B cell (primary cell): ENCODE results near the gene CNTN3. TPM values are rescaled to one million over a fixed set of nuclear protein-coding genes. Genes with fewer than 3 reads are reported as not detected.

Source experiments
- ATAC-seq: fragments of 200-7000 bp; cut with Tn5 transposase; one replicate; pipeline ENCODE4 v1.10.0; 2021; ENCODE audit warnings: low read depth, mild to moderate bottlenecking, moderate number of reproducible peaks, moderate library complexity
- CTCF ChIA-PET: fragments of 350-600 bp; sonication (Branson Sonifier 250); formaldehyde crosslinking; loops from one replicate; lab custom pipeline; 2021; ENCODE audit warnings: antibody characterized with exemption, inconsistent platforms; lab: Charles Lee
- POLR2A ChIA-PET: fragments of 350-600 bp; sonication (Branson Sonifier 250); formaldehyde crosslinking; loops from one replicate; lab custom pipeline; 2021; ENCODE audit warnings: antibody characterized with exemption; lab: Charles Lee
- DNase-seq: peaks from one replicate; pipeline ENCODE4 v3.0.0; 2013
- H2AFZ ChIP-seq: 2 replicates; pipeline ENCODE4 v1.6.1; 2012; ENCODE audit warnings: mild to moderate bottlenecking, low read depth, low read length; ENCODE audit not compliant: insufficient read depth, poor library complexity, severe bottlenecking
- H3K27ac ChIP-seq, 2 donors: 1 replicate in 1 of 2; 2 replicates in 1 of 2; pipeline ENCODE4 v1.5.1; 2012 to 2013; ENCODE audit warnings: low read length in 2 of 2, mild to moderate bottlenecking in 2 of 2, moderate library complexity in 1 of 2
- H3K27me3 ChIP-seq, 4 experiments: fragments of 200-600 bp in 1 of 4; sonication (generic) in 1 of 4; replicated peaks in 1 of 4; 1 replicate in 2 of 4; 2 replicates in 2 of 4; pipeline versions ENCODE4 v1.6.1 to v1.7.0; 2013 to 2016; ENCODE audit warnings: low read length in 3 of 4, mild to moderate bottlenecking in 2 of 4, mixed read lengths in 1 of 4, moderate library complexity in 1 of 4; ENCODE audit not compliant: insufficient read depth in 4 of 4, control insufficient read depth in 3 of 4; ENCODE audit errors: control extremely low read depth in 1 of 4
- H3K36me3 ChIP-seq, 2 experiments: replicated peaks in 1 of 2; 1 replicate in 1 of 2; 2 replicates in 1 of 2; pipeline versions ENCODE4 v1.6.1 to v1.7.1; 2013; ENCODE audit warnings: low read length in 1 of 2; ENCODE audit not compliant: insufficient read depth in 2 of 2, control insufficient read depth in 1 of 2; ENCODE audit errors: control extremely low read depth in 1 of 2, extremely low read depth in 1 of 2
- H3K4me1 ChIP-seq, 2 donors: fragments of 200-600 bp in 1 of 2; sonication (generic) in 1 of 2; 1 replicate in 1 of 2; 2 replicates in 1 of 2; pipeline versions ENCODE4 v1.5.1 to v1.6.1; 2013 to 2017; ENCODE audit warnings: low read length in 2 of 2; ENCODE audit not compliant: control insufficient read depth in 2 of 2, insufficient read depth in 2 of 2
- H3K4me2 ChIP-seq: replicated peaks from 2 replicates; pipeline ENCODE3; 2012; ENCODE audit warnings: mild to moderate bottlenecking, low read depth, low read length; ENCODE audit not compliant: poor library complexity, severe bottlenecking
- H3K4me3 ChIP-seq, 5 experiments: fragments of 200-600 bp in 1 of 5; sonication (generic) in 1 of 5; 1 replicate in 3 of 5; 2 replicates in 2 of 5; pipeline versions ENCODE4 v1.5.1 to v1.7.0; 2011 to 2016; ENCODE audit warnings: low read length in 4 of 5, mild to moderate bottlenecking in 4 of 5, low read depth in 2 of 5, control low read depth in 1 of 5, moderate library complexity in 1 of 5; ENCODE audit not compliant: insufficient read depth in 1 of 5; ENCODE audit errors: control extremely low read depth in 1 of 5, extremely low read depth in 1 of 5
- H3K79me2 ChIP-seq: fragments of 200-600 bp; sonication (generic); one replicate; pipeline ENCODE4 v1.6.0; 2016; ENCODE audit warnings: low read length; ENCODE audit not compliant: control insufficient read depth, insufficient read depth
- H3K9ac ChIP-seq: fragments of 200-600 bp; sonication (generic); 2 replicates; pipeline ENCODE4 v1.6.1; 2017; ENCODE audit warnings: mild to moderate bottlenecking, low read length, moderate library complexity
- H3K9me3 ChIP-seq, 3 donors: one replicate each; pipeline versions ENCODE4 v1.6.1 to v1.7.1; 2013; ENCODE audit warnings: low read length in 2 of 3; ENCODE audit not compliant: control insufficient read depth in 2 of 3, insufficient read depth in 1 of 3; ENCODE audit errors: control extremely low read depth in 1 of 3
- H4K20me1 ChIP-seq: 2 replicates; pipeline ENCODE4 v1.6.0; 2012; ENCODE audit warnings: mild to moderate bottlenecking, low read length; ENCODE audit not compliant: insufficient read depth, control insufficient read depth, poor library complexity, severe bottlenecking
- H3K27ac Mint-ChIP-seq: one replicate; pipeline ENCODE4 v1.8.0; 2021; ENCODE audit warnings: mixed read lengths
- H3K27me3 Mint-ChIP-seq: one replicate; pipeline ENCODE4 v1.8.0; 2021; ENCODE audit warnings: mixed read lengths
- H3K4me1 Mint-ChIP-seq: one replicate; pipeline ENCODE4 v1.8.0; 2021; ENCODE audit warnings: mixed read lengths
- H3K4me3 Mint-ChIP-seq: one replicate; pipeline ENCODE4 v1.8.0; 2021; ENCODE audit warnings: mixed read lengths
- H3K9me3 Mint-ChIP-seq: one replicate; pipeline ENCODE4 v1.8.0; 2022; ENCODE audit warnings: mixed read lengths; ENCODE audit not compliant: insufficient read depth
- EZH2 ChIP-seq: IDR thresholded peaks from 2 replicates; pipeline ENCODE4 v1.6.1; 2012; ENCODE audit warnings: borderline replicate concordance, low read depth, mild to moderate bottlenecking, moderate library complexity, low read length; ENCODE audit not compliant: insufficient read depth, poor library complexity, severe bottlenecking
- WGBS: methylation state at CpG from one replicate; pipeline ENCODE4 v1.1.5; 2013; ENCODE audit warnings: missing lambda C conversion rate; ENCODE audit not compliant: insufficient coverage; 5-methylcytosine and 5-hydroxymethylcytosine counted together
- intact Hi-C: fragments of 100-400 bp; cut with micrococcal nuclease; formaldehyde crosslinking; loops from one replicate; pipeline ENCODE4 v1.10.0; 2022
- polyA minus RNA-seq: library from RNA; depleted of rRNA, polyadenylated mRNA; stranded (reverse); fragments of >200 nt; gene quantifications from 2 replicates; pipeline ENCODE4 v1.2.3, GENCODE V29; 2012
- polyA plus RNA-seq: library from polyadenylated mRNA; depleted of rRNA; stranded (reverse); fragments of >200 nt; gene quantifications from 2 replicates; pipeline ENCODE4 v1.2.3, GENCODE V29; 2012
- total RNA-seq, 2 donors: library from RNA; stranded (reverse); fragments of 120-200 nt in 1 of 2; gene quantifications; 1 replicate in 1 of 2; 2 replicates in 1 of 2; pipeline versions ENCODE4 v1.2.3 to v1.2.4, GENCODE V29; 2013 to 2022
- TF ChIP-seq, protein P1 (sequence below): fragments of 200-600 bp; IDR thresholded peaks from one replicate; pipeline ENCODE4 v1.8.0; 2022; ENCODE audit warnings: antibody characterized with exemption, mild to moderate bottlenecking

The CNTN3 gene
- total RNA-seq (not detected in 2 replicates), polyA plus RNA-seq (not detected in 2 replicates), polyA minus RNA-seq (not detected in 2 replicates)
- 0.07 TPM for total RNA-seq (2013)

DNA sequence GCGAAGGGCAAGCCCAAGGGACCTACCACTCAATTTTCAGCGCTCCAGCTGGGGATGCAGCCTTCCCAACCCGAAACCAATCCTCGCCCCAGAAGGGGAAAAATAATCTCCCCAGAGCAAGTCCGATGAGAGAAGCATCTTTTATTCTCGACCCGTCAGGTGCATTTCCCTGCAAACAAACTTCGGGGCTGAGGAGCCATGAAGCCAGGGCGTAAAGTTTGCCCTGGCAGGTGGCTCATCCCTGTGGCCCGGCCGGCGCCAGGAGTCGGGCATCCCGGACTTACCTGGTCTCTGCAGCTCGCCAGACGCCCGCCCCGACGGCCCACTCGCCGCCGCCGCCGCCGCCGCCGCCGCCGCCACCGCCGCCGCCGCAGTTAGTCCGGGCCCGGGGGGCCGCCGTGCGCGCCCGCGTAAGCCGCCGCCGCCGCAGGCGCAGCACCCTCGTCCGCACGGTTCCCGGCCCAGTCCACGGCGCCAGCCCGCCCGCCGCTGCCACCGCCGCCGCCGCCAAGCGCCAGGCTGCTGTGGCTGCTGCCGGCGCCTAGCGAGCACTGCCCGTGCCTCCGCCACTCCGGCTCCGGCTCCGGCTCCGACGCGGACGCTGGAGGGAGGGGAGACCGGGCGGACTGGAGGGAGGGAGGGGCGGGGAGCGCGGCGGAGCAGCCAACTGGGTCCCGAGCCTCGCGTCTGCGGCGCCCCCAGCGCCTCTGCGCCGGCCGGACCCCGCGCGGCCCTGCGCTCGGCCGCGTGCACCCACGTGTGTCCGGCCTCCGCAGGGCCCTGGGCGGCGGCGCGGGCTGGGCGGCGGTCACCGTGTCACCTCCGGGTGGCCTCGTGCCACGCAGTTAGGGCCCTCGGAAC lies at the start of gene CNTN3:
Gene CNTN3, minus strand, starts transcription at position 553 of the 861 bp plus-strand sequence. CDS start 93,547 bp downstream, outside the sequence.
- Histone ChIP-seq H3K27me3 (peaks cover 0 to 9% (median 4%) of the 10 kb centered on the region in 4 experiments), H3K4me3 (no peak within 1 kb of the TSS), H3K27ac (no peak within 1 kb of the TSS), H3K9me3 (no peaks in the 10 kb centered on the region), H3K4me2 (no peak within 1 kb of the TSS), H3K9ac (no peak within 1 kb of the TSS), H3K79me2 (no peaks in the 10 kb centered on the region), H3K4me1 (no peaks in the 10 kb centered on the region), H2AFZ (no peak within 1 kb of the TSS), H4K20me1 (no peaks in the 10 kb centered on the region), H3K36me3 (no peaks in the 10 kb centered on the region)
- ChIA-PET POLR2A (no interaction called here), CTCF (no interaction called here)
- TF ChIP-seq EZH2: no peak
- TF ChIP-seq, protein P1, sequence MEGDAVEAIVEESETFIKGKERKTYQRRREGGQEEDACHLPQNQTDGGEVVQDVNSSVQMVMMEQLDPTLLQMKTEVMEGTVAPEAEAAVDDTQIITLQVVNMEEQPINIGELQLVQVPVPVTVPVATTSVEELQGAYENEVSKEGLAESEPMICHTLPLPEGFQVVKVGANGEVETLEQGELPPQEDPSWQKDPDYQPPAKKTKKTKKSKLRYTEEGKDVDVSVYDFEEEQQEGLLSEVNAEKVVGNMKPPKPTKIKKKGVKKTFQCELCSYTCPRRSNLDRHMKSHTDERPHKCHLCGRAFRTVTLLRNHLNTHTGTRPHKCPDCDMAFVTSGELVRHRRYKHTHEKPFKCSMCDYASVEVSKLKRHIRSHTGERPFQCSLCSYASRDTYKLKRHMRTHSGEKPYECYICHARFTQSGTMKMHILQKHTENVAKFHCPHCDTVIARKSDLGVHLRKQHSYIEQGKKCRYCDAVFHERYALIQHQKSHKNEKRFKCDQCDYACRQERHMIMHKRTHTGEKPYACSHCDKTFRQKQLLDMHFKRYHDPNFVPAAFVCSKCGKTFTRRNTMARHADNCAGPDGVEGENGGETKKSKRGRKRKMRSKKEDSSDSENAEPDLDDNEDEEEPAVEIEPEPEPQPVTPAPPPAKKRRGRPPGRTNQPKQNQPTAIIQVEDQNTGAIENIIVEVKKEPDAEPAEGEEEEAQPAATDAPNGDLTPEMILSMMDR: no peak
- 14% methylated on average over 104 of the region's 108 CpGs for WGBS
- intact Hi-C loops: no loop called here
- DNase-seq (no peak), ATAC-seq (no peak)
- H3K4me3 Mint-ChIP-seq: no peak within 1 kb of the TSS
- no peak within 1 kb of the TSS for H3K27ac Mint-ChIP-seq
- H3K9me3 Mint-ChIP-seq: no peaks in the 10 kb centered on the region
- no peaks in the 10 kb centered on the region for H3K4me1 Mint-ChIP-seq
- H3K27me3 Mint-ChIP-seq: peaks cover 18% of the 10 kb centered on the region

DNA sequence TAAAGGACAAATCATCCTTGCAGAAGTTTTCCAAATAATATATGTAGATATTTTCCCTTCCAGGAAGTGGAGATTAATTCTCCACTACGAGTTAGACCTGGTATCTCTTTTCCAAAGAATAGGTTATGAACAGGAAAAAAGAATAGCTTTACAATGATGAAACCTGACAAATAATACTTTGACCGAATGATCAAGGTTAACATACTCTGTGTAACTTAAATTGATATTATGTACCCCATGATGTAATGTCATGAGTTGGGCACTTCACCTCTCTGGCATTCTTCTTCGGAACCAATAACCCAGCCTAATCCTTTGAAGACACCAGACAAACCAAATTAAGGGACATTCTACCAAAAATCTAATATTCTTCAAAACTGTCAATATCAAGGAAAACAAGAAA lies 48.7 kb upstream of the CNTN3 start:
- H3K27me3 Mint-ChIP-seq: no peaks in the 10 kb centered on the region
- no peak for ATAC-seq

More for the DNA sequence above, 48.7 kb upstream of the CNTN3 start:
- H2AFZ ChIP-seq: no peak overlapping the region
- CTCF ChIA-PET: no interaction called here
- H3K9me3 ChIP-seq: no peaks in the 10 kb centered on the region
- no peaks in the 10 kb centered on the region for H3K79me2 ChIP-seq
- POLR2A ChIA-PET: no interaction called here
- no peaks in the 10 kb centered on the region for H4K20me1 ChIP-seq
- no peak overlapping the region for H3K9ac ChIP-seq
- Mint-ChIP-seq H3K27ac (no peak overlapping the region), H3K9me3 (peaks cover 14% of the 10 kb centered on the region), H3K4me3 (no peak overlapping the region), H3K4me1 (no peaks in the 10 kb centered on the region)
- TF ChIP-seq EZH2: no peak
- TF ChIP-seq, protein P1: no peak
- no peak overlapping the region for H3K27ac ChIP-seq
- intact Hi-C loops: no loop called here
- no peak overlapping the region for H3K4me2 ChIP-seq
- no peaks in the 10 kb centered on the region for H3K4me1 ChIP-seq
- no peaks in the 10 kb centered on the region for H3K27me3 ChIP-seq
- DNase-seq: no peak
- WGBS: no CpG with 5 or more reads among the region's 3 CpGs
- no peaks in the 10 kb centered on the region for H3K36me3 ChIP-seq
- no peak overlapping the region for H3K4me3 ChIP-seq
